Left ventricle myocardium superior (tissue), 1 donor: Measurements from ENCODE around the gene SLC7A8. TPM values are rescaled to one million over a fixed set of nuclear protein-coding genes. Genes with fewer than 3 reads are reported as not detected.

Experiments
- ATAC-seq: fragments of 200-7000 bp; cut with Tn5 transposase; one replicate; pipeline ENCODE4 v1.9.1; 2020; ENCODE audit warnings: mild to moderate bottlenecking, moderate library complexity
- DNase-seq: peaks from one replicate; pipeline ENCODE4 v3.0.0-alpha.2; 2020
- intact Hi-C: fragments of 100-400 bp; cut with micrococcal nuclease; formaldehyde crosslinking; loops from one replicate; pipeline ENCODE4 v1.11.0; 2022
- total RNA-seq: library from RNA; stranded (reverse); fragmentation: NEBNext Ultra II Directional; extraction: Animal tissue kit (Norgen Biotek cat#: 25700); gene quantifications from one replicate; pipeline ENCODE4 v1.2.1, GENCODE V29; 2021
- donor health status: DM: no; HTN: yes; CAD: no; lungs with severe emphysema.

The SLC7A8 gene
- total RNA-seq, 1 donor from 2014 or later, result 6.4 TPM

DNA sequence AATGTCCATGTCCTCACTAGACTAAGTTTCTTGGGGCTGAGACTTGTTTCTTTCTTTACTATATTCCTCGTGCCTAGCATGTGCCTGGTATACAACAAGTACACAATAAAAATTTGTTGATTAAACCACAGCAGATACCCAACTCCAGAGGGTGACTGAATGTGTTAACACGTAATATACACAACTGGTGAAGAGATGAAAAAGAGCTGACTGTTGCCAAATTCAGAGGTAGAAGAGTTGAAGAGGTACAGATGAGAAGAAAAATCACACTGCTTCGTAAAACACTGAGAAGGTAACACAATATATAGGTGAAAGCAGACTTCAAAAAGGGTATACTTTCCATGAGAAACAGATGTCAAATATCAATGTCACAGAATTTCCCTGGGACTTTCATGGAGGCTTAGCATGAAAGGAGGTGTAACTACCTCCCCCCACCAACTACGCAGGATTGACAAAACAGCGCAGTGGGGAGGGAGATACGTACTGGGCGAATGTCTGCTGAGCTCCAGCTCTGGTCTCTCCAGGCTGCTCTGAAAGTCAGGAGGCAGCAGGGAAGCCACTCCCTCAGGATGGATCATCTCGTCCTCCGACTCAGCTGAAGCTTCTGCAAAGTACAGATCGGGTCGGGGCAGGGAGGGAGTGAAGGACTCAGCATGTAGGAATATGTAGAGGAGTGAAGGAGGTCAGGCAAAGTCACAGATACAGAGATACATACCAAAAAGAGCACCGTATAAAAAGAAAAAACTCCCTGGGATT lies 93.8 kb downstream of the SLC7A8 start:
- no peak for DNase-seq
- ATAC-seq, result no peak
- intact Hi-C loops, result no loop called here

DNA sequence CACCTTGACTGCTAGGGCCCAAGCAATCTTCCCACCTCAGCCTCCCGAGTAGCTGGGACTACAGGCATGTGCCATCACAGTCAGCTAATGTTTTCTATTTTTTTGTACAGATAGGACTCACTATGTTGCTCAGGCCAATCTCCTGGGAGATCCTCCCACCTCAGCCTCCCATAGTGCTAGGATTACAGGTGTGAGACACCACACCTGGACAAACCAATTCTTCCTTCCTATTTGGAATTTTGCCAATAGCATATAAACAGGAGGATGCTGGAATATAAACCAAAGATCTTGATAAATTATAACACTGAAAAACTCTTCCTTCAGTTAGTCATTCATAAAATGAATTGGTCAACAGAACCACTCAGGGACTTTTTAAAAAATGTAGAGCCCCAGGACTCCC lies 96.9 kb downstream of the SLC7A8 start:
- intact Hi-C loops, result no loop called here
- DNase-seq (no peak), ATAC-seq (no peak)

DNA sequence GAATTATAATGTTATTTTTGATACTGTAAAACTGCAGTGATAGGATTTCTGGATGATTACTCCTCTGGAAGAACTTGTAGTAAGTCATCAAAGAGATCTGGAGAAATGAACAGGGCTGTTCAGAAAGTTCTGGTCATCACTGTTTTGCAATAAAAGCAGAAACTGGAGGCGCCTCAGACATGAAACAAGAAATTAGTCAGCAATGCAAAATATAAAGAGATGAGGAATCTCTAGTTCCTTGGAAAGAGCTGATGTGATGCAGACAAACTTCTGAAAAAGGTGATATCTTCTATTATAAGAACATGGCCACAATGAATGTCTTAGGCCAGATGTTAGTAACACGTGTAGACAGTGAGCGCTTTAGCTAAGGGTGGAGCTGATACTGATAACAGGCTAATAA lies 98.0 kb downstream of the SLC7A8 start:
- DNase-seq (no peak), ATAC-seq (no peak)
- intact Hi-C loops, result no loop called here

DNA sequence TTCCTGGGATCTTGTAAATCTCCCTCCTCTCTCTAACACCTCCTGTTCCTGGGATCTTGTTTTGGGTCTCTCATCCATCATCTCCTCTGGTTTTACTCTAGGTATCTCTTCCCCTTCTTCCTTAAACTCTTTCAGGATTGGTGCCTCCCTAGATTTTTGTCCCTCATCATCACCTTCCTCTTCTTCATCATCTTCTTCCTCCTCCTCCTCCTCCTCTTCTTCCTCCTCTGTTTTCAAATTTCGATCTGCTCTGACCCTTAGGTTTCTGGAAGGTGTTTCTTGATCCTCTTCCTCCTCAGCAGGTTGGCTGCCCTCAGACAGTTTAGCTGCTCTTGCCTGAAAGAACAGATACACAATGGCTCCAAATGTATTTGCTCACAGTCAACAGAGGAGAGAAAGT lies 103.0 kb downstream of the SLC7A8 start:
- ATAC-seq (no peak), DNase-seq (no peak)
- intact Hi-C loops, result no loop called here

- ATAC-seq, result no peak
- DNase-seq, result no peak
- intact Hi-C loops, result no loop called here
These were observed 103.7 kb downstream of the SLC7A8 start for GRCh38 chr14:23079716-23080115.

- intact Hi-C loops, result no loop called here
These were observed 104.8 kb downstream of the SLC7A8 start for GRCh38 chr14:23078692-23079116.

GRCh38 chr14:23077962-23078361 lies 105.5 kb downstream of the SLC7A8 start:
- DNase-seq (no peak), ATAC-seq (no peak)
- intact Hi-C loops, result no loop called here

More at GRCh38 chr14:23078692-23079116, 104.8 kb downstream of the SLC7A8 start:
- ATAC-seq, result peak; percentile 87
- DNase-seq, result no peak

GRCh38 chr14:23076785-23077408 lies 106.6 kb downstream of the SLC7A8 start:
- DNase-seq, result no peak
- intact Hi-C loops, result no loop called here
- ATAC-seq, result peak; percentile 9

Other genes with a start within 250 kb of the SLC7A8 start
- 19.4 TPM for gene HAUS4, start 226.6 kb downstream of the SLC7A8 start, total RNA-seq
- gene AJUBA, start 201.1 kb downstream of the SLC7A8 start, total RNA-seq, result 12.4 TPM
- 6.2 TPM for gene C14orf93, start 173.5 kb downstream of the SLC7A8 start, total RNA-seq
- 111 TPM for gene PSMB5, start 148.8 kb downstream of the SLC7A8 start, total RNA-seq
- gene PSMB11, start 141.4 kb downstream of the SLC7A8 start, total RNA-seq, result not detected
- 2.0 TPM for gene CDH24, start 126.1 kb downstream of the SLC7A8 start, total RNA-seq
- gene ACIN1, start 88.5 kb downstream of the SLC7A8 start, total RNA-seq, result 78.4 TPM
- gene C14orf119, start 88.2 kb downstream of the SLC7A8 start, total RNA-seq, result 23.6 TPM
- gene CIROP, start 78.7 kb downstream of the SLC7A8 start, total RNA-seq, result not detected
- not detected for gene CEBPE, start 64.4 kb downstream of the SLC7A8 start, total RNA-seq
- not detected for gene RNF212B, start 54.3 kb upstream of the SLC7A8 start, total RNA-seq
- gene HOMEZ, start 102.5 kb upstream of the SLC7A8 start, total RNA-seq, result 7.9 TPM
- 11.6 TPM for gene PPP1R3E, start 119.2 kb upstream of the SLC7A8 start, total RNA-seq
- gene BCL2L2, start 123.2 kb upstream of the SLC7A8 start, total RNA-seq, result 38.3 TPM
- gene PABPN1, start 137.8 kb upstream of the SLC7A8 start, total RNA-seq, result 76.8 TPM
- gene SLC22A17, start 169.2 kb upstream of the SLC7A8 start, total RNA-seq, result 10.7 TPM
- gene EFS, start 181.5 kb upstream of the SLC7A8 start, total RNA-seq, result 3.3 TPM
- not detected for gene IL25, start 189.1 kb upstream of the SLC7A8 start, total RNA-seq
- not detected for gene CMTM5, start 193.4 kb upstream of the SLC7A8 start, total RNA-seq
- gene MYH6, start 224.6 kb upstream of the SLC7A8 start, total RNA-seq, result 4,258 TPM